DMS 273 (cell line): Measurements from ENCODE around the gene NHERF2.
"Not testable (repeated sequence)": the region's sequence is repeated elsewhere in the genome, so short reads cannot be mapped to it uniquely, and the experiment has no call there.

Experiments used
- DNase-seq: peaks from one replicate; lab custom pipeline; 2025; ENCODE audit not compliant: unreplicated experiment; lab: John Stamatoyannopoulos, UW

Gene NHERF2

DNA sequence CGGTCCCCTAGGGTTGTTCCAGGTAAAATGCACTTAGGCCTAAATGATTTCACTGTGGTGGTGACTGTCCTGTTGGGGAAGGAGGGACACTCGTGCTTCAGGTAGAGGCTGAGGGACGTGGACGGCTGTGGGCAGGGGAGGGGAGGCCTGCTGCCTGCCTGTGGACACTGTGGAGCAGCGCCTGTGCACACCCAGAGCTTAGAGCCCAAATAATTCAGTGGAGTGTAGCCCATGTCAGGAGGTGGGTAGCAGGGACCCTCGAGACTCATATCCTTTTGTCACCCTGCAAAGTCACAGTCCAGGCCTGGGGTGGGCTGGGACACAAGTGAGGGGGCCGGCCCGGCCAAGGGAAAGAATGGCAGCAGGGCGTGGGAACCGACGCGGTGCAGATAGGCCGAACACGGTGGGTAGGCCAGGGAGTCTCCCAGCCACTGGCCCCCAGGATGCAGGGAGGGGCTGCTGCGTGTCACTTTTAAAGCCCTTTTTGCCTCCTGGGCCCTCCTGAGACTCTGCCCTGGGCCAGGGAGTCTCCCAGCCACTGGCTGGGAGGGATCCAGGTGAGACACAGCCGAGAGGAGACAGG is 733 bp upstream of the NHERF2 start:
- DNase-seq, result no peak

DNA sequence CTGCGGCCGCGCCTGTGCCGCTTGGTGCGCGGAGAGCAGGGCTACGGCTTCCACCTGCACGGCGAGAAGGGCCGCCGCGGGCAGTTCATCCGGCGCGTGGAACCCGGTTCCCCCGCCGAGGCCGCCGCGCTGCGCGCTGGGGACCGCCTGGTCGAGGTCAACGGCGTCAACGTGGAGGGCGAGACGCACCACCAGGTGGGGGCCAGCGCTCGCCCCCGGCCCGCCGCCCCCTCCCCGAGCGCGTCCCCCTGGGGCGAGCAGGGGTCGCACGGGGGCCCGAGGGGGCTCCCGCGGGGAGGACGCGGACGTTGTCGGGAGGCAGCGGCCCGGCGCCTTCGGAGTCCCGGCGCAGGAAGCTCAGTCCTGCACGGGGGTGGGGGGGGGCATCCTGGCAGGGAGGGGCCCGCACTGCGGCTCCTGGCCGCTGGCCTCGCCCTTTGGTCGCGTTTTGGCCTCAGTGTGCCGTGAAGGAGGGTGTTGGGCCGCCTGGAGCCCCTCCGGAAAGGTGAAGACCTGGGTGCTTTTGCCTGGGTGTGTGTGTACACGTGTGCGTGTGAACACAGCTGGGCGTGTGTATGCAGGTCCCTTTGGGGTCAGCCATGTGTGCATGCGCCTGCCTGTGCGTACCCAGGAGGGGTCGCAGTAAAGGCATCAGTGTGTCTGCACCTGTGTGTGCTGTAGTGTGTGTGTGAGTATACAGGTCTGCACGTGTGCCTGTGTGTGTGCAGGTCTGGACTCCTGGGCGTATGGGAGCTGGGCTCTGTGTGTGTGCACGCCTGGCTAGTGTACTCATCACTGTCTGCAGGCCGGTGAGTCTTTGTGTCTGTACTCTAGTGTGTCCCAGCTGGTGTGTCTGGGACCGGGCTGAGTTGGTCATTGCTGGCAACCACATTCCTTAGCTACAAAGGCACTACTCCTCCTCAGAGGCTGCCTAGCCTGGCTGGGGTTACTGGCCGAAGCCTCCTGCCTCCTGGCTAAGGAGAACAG is 615 bp downstream of the NHERF2 start:
- no peak for DNase-seq

DNA sequence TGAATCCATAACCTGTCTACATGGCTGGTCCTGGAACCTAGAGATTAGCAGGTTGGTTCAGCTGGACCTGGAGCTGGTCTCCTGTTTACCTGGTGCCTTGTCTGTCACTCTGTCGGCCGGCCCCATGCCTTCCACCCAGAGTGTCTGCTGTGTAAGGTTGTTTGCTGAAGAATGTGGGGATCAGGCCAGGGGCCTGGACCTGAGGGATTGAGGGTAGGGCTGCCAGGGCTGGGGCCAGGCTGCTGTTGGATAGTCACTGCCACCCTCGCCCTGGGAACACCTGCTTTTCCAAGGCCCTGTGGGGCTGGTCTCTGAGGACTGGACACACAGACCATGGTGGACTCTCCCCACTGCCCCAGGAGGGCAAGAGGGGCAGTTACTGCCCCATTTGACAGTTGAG is 1.4 kb downstream of the NHERF2 start:
- DNase-seq, result no peak

DNA sequence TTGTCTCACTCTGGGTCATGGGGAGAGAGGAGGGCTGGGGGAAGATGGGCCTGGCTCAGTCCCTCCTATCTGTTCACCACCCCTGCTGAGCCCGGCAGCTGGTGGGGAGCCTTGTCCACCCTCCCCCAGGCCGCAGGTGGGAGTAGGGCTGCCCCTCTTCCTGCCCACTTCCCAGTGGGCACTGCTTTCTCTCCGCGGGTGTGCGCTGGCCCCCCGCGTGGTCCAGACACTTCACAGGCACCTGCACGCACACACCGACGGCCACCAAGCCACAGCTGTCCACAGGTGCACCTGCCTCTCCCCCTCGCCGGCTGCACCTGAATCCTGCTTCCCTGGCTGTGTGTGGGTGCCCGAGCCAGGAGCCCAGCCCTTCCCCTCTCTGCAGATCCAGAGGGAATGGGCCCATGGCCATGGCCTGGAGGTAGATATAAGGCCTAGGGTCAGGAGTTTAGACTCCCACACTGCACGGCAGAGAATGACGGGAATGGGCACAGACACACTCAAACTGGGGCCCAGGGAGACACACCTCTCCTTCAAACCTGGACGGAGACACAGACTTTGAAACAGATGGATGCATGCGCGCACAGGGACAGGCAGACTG is 2.0 kb downstream of the NHERF2 start:
- no peak for DNase-seq

DNA sequence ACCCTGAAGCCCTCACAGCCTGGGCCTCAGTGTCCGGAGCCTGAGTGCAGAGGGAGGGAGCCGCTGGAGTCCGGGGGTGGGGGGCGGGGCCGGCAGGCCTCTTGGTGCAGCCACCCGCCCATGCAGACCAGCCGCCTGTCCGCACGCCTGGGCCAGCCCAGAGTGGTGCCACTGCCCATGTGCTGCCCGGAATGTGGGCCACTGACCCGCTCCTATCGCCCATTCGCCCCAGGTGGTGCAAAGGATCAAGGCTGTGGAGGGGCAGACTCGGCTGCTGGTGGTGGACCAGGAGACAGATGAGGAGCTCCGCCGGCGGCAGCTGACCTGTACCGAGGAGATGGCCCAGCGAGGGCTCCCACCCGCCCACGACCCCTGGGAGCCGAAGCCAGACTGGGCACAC is 2.6 kb downstream of the NHERF2 start:
- no peak for DNase-seq

DNA sequence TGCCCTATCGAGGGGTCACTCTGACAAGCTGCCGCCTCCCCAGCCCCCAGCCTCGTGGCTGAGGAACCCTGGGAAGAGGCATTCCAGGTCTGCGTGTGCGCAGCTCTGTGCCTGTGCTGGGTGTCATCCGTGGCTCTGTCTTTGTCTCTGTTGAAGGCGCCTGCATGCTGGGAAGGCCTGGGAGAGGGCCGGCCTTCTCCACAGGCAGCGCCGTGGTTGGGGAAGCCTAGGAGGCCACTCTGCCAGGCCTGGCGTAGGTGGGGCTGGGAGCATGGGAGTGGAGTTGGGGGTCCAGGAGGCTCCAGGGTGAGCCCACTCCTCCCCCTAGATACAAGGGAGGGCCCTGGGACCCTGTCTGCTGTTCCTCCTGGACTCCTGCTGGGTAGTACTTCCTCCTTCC is 3.3 kb downstream of the NHERF2 start:
- DNase-seq, result no peak

DNA sequence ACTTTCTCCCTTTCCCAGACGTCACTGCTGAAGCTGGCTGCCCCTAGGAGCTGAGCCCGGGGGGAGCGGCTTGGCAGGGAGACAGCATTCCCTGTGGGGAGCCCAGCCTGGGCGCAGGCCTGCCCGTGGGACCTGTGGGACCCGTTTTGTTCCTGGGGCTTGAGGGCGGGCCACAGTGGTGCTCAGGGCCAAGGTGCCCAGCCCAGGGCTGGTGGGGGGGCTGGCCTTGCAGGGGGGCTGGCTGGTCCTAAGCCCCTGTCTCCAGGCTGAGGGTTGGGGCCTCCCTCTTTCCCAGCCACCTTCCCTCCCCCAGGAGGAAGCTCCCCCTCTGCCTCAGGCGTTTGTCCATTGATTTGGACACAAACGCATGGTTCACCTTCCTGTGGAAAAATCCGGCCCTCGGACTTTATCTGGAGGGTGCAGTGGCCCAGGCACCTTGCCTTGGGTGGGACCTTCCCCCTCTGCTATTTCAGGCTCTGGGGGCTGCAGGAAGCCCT is 4.4 kb downstream of the NHERF2 start:
- no peak for DNase-seq

DNA sequence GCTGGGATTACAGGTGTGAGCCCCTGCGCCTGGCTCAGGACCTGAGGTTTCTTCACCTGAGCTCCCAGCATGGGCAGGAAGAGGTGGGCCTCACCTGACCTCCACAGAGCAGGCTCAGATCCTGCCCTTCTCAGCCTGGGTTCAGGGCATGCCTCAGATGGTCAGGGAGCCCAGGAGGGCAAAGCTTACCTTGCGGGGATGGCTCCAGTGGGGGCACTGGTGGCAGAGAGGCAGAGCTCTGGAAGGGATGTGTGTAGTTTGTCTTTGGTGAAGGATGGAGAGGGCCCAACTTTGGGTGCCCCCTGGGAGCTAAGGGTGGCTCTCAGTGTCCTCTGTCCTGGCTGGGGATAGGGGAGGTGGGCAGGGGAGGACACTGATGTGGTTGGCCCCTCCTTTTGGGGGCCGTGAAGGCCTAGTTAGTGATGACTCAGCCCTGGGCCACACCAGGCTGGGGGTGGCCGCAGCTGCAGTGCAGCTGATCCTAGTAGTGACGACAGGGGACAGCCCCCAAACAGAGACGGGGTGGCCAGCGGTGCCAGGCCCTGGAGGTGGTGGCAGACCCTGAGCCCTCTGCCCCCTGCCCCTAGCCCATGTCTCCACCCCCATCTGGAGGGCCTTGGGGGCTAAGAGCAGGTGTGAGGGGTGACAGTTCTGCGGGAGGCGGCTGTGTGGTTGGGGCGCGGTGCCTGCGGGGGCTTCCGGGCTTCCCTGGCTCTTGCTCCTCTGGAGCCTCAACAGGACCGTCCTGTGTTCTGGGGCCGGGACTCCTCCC is 5.8 kb downstream of the NHERF2 start:
- DNase-seq, result no peak

DNA sequence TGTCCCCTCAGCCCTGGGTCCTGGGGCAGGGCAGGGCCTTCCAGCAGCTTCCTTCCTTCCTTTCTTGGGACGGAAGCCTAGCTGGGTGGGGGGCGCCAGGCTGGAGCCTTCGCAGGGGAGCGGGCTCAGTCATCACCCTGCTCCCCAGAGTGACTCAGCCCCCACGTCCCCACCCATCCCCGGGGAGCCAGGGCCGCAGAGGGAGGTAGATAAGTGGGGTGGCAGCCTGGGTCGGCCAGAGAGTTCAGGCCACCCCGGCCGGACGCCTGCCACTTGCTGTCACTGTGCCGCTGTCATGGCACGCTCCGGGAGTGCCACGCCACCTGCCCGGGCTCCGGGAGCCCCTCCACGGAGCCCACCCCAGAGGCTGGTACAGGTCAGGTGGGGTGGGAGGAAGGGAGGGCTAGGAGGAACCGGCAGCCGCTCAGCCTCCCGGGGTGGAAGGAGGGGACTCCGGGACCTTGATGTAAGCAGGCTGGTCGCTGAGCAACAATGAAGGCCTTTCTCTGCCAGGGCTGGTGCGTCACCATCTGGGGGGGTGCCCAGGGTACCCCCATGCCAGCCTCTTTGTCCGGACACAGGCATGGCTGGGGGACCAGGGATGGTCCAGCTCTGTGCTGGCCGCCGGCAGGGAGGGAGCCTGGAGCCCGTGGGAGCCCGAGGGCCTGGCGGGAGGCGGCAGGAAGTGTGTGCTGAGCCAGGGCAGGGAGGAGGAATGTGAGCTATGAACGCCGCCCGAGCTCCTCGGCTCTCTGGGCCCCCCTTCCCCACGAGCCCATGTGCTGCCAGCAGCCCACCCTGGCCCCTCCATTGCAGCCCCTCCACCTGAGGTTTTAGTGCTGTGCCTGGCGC is 6.6 kb downstream of the NHERF2 start:
- DNase-seq, result no peak

DNA sequence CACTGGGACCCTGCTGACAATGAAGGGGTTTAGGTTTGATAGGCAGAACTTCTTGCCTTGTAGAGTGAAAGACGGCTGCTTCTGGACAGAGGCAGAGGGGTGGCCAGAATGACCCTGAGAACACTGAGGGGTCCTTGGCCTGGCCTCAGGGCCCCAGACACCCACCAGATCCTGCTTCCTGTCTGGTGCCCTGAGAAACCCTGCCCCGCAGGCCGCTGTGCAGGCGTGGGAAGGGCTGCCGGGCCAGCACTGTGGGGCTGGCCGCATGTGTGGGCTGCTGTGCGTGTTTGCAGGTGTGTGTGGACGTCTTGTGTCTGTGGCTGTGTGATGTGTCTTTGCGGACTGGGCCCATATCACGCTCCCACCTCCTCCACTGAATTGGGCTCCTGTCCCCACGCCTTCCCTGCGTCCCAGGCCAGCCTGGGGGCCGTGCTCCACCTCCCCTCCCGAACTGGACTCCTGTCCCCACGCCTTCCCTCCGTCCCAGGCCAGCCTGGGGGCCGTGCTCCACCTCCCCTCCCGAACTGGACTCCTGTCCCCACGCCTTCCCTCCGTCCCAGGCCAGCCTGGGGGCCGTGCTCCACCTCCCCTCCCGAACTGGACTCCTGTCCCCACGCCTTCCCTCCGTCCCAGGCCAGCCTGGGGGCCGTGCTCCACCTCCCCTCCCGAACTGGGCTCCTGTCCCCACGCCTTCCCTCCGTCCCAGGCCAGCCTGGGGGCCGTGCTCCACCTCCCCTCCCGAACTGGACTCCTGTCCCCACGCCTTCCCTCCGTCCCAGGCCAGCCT is 7.4 kb downstream of the NHERF2 start:
- DNase-seq, result not testable (repeated sequence)

DNA sequence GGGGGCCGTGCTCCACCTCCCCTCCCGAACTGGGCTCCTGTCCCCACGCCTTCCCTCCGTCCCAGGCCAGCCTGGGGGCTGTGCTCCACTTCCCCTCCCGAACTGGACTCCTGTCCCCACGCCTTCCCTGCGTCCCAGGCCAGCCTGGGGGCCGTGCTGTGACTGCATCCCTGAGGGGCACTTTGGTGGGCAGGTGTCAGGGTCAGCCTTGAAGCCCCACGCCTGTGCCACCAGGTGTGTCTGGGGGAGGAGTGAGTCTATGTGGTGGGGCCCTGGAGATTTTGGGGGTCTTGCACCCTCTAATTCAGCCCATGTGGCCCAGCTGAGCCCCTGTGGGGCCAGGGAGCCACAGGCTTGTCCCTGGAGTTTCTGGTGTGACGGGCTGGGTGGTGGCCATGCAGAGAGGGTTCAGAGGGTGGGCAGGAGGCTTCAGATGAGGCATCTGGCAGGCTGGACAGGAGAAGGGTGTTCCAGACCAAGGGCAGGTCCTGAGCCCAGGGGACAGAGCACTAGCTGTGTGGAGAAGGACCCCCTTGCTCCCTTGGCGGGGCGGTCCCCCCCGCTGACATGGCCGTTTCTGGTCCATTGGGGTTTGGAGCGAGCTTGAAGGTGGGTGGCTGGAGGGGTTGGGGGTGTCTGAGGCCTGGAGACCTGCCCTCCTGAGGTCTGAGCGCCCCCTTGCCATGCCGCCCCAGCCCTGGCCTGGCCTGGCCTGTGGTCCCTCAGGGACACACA is 8.2 kb downstream of the NHERF2 start:
- DNase-seq, result no peak

DNA sequence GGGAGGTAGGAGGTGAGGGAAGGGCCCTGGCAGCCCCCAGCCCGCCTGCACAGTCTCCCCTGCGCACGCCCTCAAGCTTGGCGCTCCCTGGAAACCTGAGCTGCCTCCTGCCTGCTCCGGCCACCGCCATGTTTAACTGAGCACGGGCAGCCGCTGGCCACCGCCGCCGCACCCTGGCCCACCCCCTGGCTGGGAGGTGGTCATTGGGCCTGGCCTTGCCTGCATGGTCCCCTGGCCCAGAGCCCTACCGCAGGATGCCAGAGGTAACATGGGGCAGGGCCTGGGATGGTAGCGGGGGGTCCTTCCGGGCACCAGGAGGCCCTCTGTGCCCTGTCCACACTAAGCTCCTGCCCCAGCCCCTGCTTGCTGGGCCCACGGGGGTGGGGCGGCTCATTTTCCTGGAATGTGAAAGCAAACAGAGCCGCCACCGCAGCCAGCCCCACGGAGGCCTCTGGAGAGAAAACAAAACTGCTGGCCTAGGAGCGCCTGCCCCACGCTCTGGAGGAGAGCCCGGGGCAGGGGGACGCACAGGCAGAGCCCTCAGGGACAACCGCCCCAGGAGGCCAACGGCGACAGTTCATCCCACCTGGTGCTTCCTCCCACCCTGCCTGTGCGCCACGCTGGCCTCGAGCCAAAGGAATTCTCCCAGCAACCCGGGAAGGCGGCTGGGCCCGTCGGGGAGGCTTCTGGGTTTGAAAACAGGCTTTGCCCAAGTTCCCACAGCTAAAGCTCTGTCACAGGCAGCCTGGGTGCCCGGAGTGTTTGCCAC is 8.9 kb downstream of the NHERF2 start:
- DNase-seq, result peak; percentile 39

DNA sequence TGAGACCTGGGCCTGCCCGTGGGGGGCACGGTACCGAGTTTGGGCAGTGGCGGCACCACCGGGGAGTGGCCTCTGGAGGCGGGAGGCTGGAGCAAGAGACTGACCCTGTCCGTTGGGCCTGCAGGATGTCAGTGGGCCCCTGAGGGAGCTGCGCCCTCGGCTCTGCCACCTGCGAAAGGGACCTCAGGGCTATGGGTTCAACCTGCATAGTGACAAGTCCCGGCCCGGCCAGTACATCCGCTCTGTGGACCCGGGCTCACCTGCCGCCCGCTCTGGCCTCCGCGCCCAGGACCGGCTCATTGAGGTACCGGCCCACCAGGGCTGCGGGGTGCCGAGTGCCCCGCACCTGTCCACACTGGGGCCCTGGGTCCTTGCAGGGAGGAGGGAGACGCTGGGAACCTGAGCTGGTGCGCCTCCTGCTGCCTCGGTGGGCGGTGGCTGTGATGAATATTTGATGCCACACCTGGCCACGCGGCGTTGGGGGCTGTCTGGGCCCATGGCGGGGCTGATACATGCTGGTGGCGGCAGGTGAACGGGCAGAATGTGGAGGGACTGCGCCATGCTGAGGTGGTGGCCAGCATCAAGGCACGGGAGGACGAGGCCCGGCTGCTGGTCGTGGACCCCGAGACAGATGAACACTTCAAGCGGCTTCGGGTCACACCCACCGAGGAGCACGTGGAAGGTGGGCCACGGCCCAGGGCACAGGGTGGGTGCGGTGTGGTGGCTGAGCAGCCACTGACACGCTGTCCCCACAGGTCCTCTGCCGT is 9.7 kb downstream of the NHERF2 start:
- DNase-seq, result no peak

DNA sequence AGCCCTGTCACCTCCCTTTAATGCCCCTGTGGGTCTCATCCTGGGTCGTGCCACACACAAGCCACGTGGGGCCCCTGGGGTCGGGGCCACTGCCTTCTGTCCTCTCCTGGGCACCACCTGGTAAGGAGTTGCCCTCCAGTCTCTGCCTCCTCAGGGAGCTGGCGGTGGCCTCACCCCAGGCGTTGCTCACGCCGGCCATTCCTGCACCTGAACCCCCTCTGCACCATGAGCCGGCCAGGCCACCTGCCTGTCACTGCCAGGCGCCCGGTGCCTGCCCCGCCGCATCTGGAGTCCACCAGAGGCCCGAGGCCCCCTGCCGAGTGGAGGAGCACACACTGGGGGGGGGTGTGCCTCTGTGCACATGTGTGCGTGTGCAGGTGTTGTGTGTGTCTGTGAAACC is 10.4 kb downstream of the NHERF2 start:
- no peak for DNase-seq

DNA sequence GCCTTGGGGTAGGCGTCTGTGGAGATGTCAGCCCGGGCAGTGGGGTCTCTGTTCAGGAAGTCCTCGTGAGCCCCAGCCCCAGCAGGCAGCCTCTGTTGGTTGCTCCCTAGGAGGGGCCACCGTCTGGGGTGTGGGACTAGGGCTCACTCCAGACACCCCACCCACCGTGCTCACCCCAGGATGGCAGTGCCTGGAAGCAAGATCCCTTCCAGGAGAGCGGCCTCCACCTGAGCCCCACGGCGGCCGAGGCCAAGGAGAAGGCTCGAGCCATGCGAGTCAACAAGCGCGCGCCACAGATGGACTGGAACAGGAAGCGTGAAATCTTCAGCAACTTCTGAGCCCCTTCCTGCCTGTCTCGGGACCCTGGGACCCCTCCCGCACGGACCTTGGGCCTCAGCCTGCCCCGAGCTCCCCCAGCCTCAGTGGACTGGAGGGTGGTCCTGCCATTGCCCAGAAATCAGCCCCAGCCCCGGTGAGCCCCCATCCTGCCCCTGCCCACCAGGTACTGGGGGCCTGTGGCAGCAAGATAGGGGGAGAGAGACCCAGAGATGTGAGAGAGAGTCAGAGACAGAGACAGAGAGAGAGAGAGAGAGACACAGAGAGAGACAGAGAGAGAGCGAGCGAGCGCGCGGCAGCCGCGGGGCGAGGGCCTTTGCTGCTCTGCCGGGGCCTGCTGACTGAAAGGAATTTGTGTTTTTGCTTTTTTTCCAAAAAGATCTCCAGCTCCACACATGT is 11.1 kb downstream of the NHERF2 start:
- no peak for DNase-seq

DNA sequence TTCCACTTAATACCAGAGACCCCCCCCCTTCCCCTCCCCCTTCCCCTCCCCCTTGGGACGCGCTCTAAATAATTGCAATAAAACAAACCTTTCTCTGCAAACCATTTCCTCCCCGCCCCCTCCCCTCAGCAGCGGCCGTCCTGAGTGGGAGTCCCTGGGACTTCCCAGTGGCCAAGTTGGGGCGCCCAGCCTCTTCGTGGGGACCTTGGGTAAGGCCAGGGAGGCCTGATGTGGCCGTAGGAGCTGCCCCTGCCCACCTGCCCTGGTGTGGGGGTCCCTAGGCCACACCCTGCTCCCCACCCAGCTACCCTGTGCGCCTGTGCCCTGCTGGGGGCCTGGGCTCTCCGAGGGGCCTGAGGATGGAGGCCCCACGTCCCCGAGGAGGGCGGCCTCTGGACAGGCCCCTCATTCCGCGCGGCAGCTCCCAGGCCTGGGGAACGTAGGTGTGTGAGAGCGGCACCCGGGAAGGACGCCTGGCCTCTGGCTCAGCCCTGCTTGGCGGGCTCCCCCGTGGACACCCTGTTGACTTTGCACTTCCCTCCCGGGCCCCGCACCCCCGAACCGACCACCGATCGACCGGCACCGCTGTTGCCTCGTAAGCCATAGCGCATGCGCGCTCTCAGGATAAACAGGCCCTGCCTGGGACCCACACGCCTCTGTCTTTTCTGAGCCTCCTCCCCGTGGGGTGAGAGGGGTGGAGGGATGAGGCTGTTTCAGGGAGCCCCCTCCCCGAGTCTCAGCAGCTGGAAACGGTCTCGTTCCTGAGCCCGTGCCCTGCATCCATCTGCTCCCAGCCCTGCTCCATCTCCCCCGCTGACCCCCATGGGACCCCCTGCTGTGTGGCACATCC is 11.9 kb downstream of the NHERF2 start:
- DNase-seq, result no peak
